H54 (cell line): ENCODE results near the gene CCDC33.

ENCODE experiments used
- DNase-seq: peaks from one replicate; pipeline ENCODE4 v3.0.0; 2011; ENCODE audit warnings: low spot score, mixed read lengths; ENCODE audit not compliant: insufficient read length
- FAIRE-seq: peaks from 3 replicates; lab custom pipeline; 2011; peaks lifted over from hg19 to GRCh38; lab: Jason Lieb, UNC
- POLR2A ChIP-seq: IDR thresholded peaks from 2 replicates; pipeline ENCODE4 v1.6.1; 2011; ENCODE audit warnings: low read depth, mild to moderate bottlenecking, low read length

Gene CCDC33

GRCh38 chr15:74202452-74203401 is 33.4 kb upstream of the CCDC33 start, which contains the start of gene STRA6:
TSS of gene STRA6 (minus strand) at chr15:74202787. CDS start at chr15:74202267, 520 bp downstream.
- no peak for TF ChIP-seq POLR2A
- FAIRE-seq = no peak
- DNase-seq = no peak

DNA sequence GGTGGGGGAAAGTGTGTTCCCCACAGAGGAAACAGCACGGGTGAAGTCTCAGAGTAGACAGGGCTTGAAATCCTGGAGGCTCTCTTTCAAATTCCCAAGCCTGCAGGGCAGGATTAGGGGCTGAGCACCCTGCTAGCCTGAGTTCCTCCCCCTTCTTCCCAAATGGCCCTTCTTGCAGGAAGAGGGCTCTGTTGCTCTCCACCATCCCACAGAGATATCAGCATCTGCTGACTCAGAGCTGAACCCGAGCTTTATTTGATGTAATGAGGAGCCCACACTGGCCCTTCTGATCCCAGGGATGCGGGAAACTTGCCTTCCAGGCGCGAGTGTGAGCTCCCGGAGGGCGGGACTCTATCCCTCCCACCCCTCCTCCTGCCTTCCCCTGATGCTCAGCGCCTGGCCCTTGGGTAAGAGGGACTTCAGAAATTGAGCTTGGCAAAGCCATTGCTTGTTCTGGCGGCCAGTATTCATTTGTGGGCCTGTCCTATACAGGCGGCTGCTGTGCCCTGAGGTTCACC is 32.2 kb upstream of the CCDC33 start:
- TF ChIP-seq POLR2A = no peak
- no peak for FAIRE-seq
- DNase-seq = no peak

- no peak for FAIRE-seq
- TF ChIP-seq POLR2A = no peak
These were observed 30.6 kb upstream of the CCDC33 start for GRCh38 chr15:74205582-74205947.

GRCh38 chr15:74206801-74207281 is 29.3 kb upstream of the CCDC33 start:
- no peak for TF ChIP-seq POLR2A
- FAIRE-seq (no peak), DNase-seq (no peak)

More at GRCh38 chr15:74205582-74205947, 30.6 kb upstream of the CCDC33 start:
- no peak for DNase-seq

- TF ChIP-seq POLR2A = no peak
- no peak for DNase-seq
- FAIRE-seq = no peak
These were observed 28.3 kb upstream of the CCDC33 start for GRCh38 chr15:74207652-74208440.

DNA sequence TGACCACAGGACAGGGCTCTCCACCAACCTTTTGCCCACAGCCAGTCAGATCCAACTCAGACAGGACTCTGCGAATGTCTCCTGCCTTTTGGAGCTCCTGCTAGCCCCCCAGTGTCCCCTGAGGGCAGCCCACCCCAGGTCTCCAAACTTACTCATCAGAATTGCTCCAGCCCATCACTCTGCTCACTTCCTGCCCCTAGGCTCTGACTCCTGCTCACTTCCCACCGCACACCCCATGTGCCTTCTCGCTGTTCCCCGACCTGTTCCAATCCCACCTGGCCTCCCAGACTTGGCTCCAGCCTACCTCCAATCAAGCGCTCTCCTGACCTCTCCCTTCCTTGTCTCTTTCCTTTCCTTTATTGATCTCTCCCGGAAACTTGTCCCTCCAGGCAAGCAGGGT is 27.6 kb upstream of the CCDC33 start:
- FAIRE-seq = no peak
- no peak for TF ChIP-seq POLR2A

GRCh38 chr15:74208901-74209559 is 27.1 kb upstream of the CCDC33 start:
- DNase-seq (no peak), FAIRE-seq (no peak)
- TF ChIP-seq POLR2A = no peak

More for the DNA sequence above, 27.6 kb upstream of the CCDC33 start:
- DNase-seq = no peak

DNA sequence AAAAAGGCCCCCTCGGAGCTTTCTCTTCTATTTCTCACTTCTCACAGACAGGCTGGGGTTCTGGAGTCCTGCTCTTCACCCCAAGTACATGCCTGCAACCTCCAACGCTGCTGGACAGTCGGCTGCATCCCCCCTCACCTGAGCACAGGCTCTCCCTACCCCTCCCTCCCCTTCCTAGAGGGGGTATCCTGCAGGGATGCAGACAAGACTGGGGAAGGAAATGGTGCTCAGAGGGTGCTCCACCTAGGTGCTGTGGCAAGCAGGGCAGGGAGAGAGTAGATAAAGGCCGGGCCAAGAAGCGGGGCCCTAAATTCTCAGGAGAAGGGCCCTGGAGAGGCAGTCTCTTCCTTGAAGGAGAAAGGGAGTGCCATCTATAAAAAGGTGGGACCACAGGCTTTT is 26.6 kb upstream of the CCDC33 start:
- no peak for DNase-seq
- no peak for FAIRE-seq
- no peak for TF ChIP-seq POLR2A

DNA sequence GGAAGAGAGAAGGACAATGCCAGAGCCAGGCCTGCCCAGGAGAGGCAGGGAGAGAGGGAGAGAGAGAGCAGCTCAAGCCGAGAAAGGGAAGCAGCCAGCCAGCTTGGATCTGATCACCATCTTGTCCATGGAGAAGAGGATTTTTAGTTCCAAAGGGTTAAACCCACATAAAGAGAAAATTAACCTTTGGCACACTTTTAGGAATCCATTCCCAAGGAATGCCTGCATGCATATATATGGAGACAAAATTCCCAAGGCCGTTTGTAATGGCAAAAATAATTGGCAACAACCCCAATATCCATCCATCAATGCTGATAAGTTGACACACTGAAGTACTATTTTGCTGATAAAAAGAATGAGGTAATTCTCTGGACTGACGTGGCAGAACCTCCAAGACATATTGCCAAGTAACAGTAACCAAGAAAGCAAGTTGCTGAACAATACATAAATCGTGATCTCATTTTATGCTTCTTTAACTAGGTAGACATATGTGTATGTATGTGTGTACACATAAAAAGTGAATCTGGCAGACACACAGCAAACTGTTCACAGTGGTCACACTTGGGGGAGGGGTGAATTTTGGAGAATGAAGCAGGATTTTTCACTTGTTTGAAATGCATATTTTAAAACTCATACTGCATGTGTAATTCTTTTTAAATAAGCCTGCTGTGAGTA is 26.0 kb upstream of the CCDC33 start:
- no peak for FAIRE-seq
- TF ChIP-seq POLR2A = no peak
- no peak for DNase-seq

- FAIRE-seq (no peak), DNase-seq (no peak)
- TF ChIP-seq POLR2A = no peak
These were observed 25.4 kb upstream of the CCDC33 start for GRCh38 chr15:74210729-74211128.

GRCh38 chr15:74211656-74212055 is 24.5 kb upstream of the CCDC33 start:
- no peak for FAIRE-seq
- no peak for DNase-seq
- no peak for TF ChIP-seq POLR2A

DNA sequence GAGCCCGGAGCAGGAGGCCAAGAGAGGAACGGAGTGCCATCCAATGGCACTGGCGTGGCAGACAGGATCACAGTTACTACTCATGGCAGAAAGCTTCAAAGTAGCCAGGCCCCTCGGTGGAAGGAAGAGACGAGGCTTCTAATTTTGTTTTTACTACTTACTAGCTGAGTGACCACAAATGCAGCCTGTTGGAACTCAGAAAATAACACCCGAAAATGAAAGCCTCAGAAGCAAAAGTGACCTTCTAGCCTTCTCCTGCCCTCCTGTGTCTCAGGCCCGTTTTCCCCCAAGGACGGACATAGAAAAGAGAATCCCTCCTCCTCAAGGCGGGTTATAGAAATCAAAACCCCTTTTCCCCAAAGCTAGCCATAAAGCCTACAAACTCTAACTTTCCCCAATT is 23.6 kb upstream of the CCDC33 start:
- no peak for FAIRE-seq
- no peak for DNase-seq
- no peak for TF ChIP-seq POLR2A

DNA sequence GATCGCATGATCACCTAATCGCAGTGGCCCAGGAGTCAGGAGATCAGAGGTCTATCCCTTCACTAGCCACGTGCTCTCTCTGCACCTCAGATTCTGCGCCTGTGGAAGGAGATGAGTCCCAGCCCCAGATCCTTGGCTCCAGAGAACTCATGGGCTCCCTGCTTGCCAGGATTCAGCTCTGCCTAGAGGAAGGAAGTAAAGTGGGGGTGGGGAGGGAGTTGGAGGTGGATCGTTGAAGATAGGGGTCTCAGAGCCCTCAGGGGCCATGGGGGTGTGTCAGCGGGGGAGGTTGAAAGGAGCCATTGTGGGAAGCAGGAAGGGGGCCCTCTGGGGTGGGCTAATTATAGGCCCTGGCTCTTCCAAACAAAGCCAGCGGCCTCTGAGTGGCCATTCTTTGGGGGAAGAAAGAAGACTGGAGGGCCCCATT is 22.3 kb upstream of the CCDC33 start:
- no peak for TF ChIP-seq POLR2A
- FAIRE-seq (no peak), DNase-seq (no peak)
